ENCODE measurements around the gene CEP128.

GRCh38 chr14:80958939-80959338, 17.4 kb upstream of the CEP128 start:
- no peak for TF ChIP-seq BHLHE40 (IDR thresholded peaks at IDR 0.05; ENCODE audit: borderline replicate concordance)
- TF ChIP-seq FOXM1 (IDR thresholded peaks at IDR 0.05; ENCODE audit: borderline replicate concordance), result no peak
- TF ChIP-seq SP1 (IDR thresholded peaks at IDR 0.05), result no peak
- TF ChIP-seq SUZ12 (IDR thresholded peaks at IDR 0.05), result no peak
- no peak for TF ChIP-seq NFRKB (IDR thresholded peaks at IDR 0.05)
- no peak for TF ChIP-seq FOXA1 (IDR thresholded peaks at IDR 0.05)
- no peak for TF ChIP-seq LEF1 (IDR thresholded peaks at IDR 0.05; ENCODE audit: borderline replicate concordance)
- TF ChIP-seq HDGF (IDR thresholded peaks at IDR 0.05; ENCODE audit: borderline replicate concordance), result no peak
- no peak for TF ChIP-seq TARDBP (IDR thresholded peaks at IDR 0.05)
- no peak for TF ChIP-seq CTBP1 (IDR thresholded peaks at IDR 0.05; ENCODE audit: borderline replicate concordance)
- TF ChIP-seq L3MBTL2 (conservative IDR thresholded peaks at IDR 0.05), result no peak
- no peak for TF ChIP-seq ZNF384 (IDR thresholded peaks at IDR 0.05)
- no peak for TF ChIP-seq FOXK2 (IDR thresholded peaks at IDR 0.05)
- no peak for TF ChIP-seq PKNOX1 (IDR thresholded peaks at IDR 0.05)

Data from HEK293T (cell line).